ENCODE data around the gene SEMA3B.
A peak's percentile ranks its signal among the peaks of the same experiment; 100 is the strongest.

The SEMA3B gene

GRCh38 chr3:50250514-50250913, 18.4 kb upstream of the SEMA3B start:
- no peak for DNase-seq (ENCODE audit: insufficient read length)
- no peak for TF ChIP-seq POLR2A (IDR thresholded peaks at IDR 0.05; ENCODE audit: low read depth, low read length)
- no peak for TF ChIP-seq POLR2AphosphoS5 (IDR thresholded peaks at IDR 0.05; ENCODE audit: low read depth, low read length)
- no peak for TF ChIP-seq TAF1 (IDR thresholded peaks at IDR 0.05; ENCODE audit: borderline replicate concordance, low read depth, low read length)
- no peak for FAIRE-seq

GRCh38 chr3:50251220-50251619, 17.7 kb upstream of the SEMA3B start:
- TF ChIP-seq TAF1 (IDR thresholded peaks at IDR 0.05; ENCODE audit: borderline replicate concordance, low read depth, low read length) (no peak), POLR2AphosphoS5 (IDR thresholded peaks at IDR 0.05; ENCODE audit: low read depth, low read length) (no peak), POLR2A (IDR thresholded peaks at IDR 0.05; ENCODE audit: low read depth, low read length) (no peak)
- no peak for FAIRE-seq
- DNase-seq (ENCODE audit: insufficient read length), result no peak

GRCh38 chr3:50254577-50255250, 14.2 kb upstream of the SEMA3B start:
- DNase-seq (ENCODE audit: insufficient read length) (no peak), FAIRE-seq (no peak)
- TF ChIP-seq TAF1 (IDR thresholded peaks at IDR 0.05; ENCODE audit: borderline replicate concordance, low read depth, low read length), result no peak

- no peak for TF ChIP-seq TAF1 (IDR thresholded peaks at IDR 0.05; ENCODE audit: borderline replicate concordance, low read depth, low read length)
- TF ChIP-seq POLR2A (IDR thresholded peaks at IDR 0.05; ENCODE audit: low read depth, low read length), result no peak
- TF ChIP-seq POLR2AphosphoS5 (IDR thresholded peaks at IDR 0.05; ENCODE audit: low read depth, low read length), result no peak
- FAIRE-seq (no peak), DNase-seq (ENCODE audit: insufficient read length) (no peak)
Observed at GRCh38 chr3:50255251-50255615, 13.7 kb upstream of the SEMA3B start.

- FAIRE-seq, result no peak
- DNase-seq (ENCODE audit: insufficient read length), result no peak
- no peak for TF ChIP-seq TAF1 (IDR thresholded peaks at IDR 0.05; ENCODE audit: borderline replicate concordance, low read depth, low read length)
Observed at GRCh38 chr3:50256978-50257890, 11.7 kb upstream of the SEMA3B start.

GRCh38 chr3:50258029-50258680, 10.8 kb upstream of the SEMA3B start:
- no peak for TF ChIP-seq TAF1 (IDR thresholded peaks at IDR 0.05; ENCODE audit: borderline replicate concordance, low read depth, low read length)
- no peak for TF ChIP-seq POLR2AphosphoS5 (IDR thresholded peaks at IDR 0.05; ENCODE audit: low read depth, low read length)
- no peak for TF ChIP-seq POLR2A (IDR thresholded peaks at IDR 0.05; ENCODE audit: low read depth, low read length)
- FAIRE-seq, result no peak
- DNase-seq (ENCODE audit: insufficient read length), result no peak

GRCh38 chr3:50258979-50259378, 10.0 kb upstream of the SEMA3B start:
- no peak for FAIRE-seq
- no peak for TF ChIP-seq POLR2A (IDR thresholded peaks at IDR 0.05; ENCODE audit: low read depth, low read length)
- no peak for TF ChIP-seq TAF1 (IDR thresholded peaks at IDR 0.05; ENCODE audit: borderline replicate concordance, low read depth, low read length)
- TF ChIP-seq POLR2AphosphoS5 (IDR thresholded peaks at IDR 0.05; ENCODE audit: low read depth, low read length), result no peak
- no peak for DNase-seq (ENCODE audit: insufficient read length)

- TF ChIP-seq TAF1 (IDR thresholded peaks at IDR 0.05; ENCODE audit: borderline replicate concordance, low read depth, low read length) (no peak), POLR2A (IDR thresholded peaks at IDR 0.05; ENCODE audit: low read depth, low read length) (no peak), POLR2AphosphoS5 (IDR thresholded peaks at IDR 0.05; ENCODE audit: low read depth, low read length) (no peak)
- DNase-seq (ENCODE audit: insufficient read length) (no peak), FAIRE-seq (no peak)
Observed at GRCh38 chr3:50259432-50260026, 9.4 kb upstream of the SEMA3B start.

- peak; percentile 97 for FAIRE-seq
- TF ChIP-seq TAF1 (IDR thresholded peaks at IDR 0.05; ENCODE audit: borderline replicate concordance, low read depth, low read length) (no peak), POLR2A (IDR thresholded peaks at IDR 0.05; ENCODE audit: low read depth, low read length) (peak; percentile 71; the same call in 1 of the 2 replicates)
- DNase-seq (ENCODE audit: insufficient read length), result peak; percentile 100
Observed at GRCh38 chr3:50260027-50260941, 8.7 kb upstream of the SEMA3B start.

GRCh38 chr3:50260942-50261441, 8.0 kb upstream of the SEMA3B start:
- DNase-seq (ENCODE audit: insufficient read length) (no peak), FAIRE-seq (no peak)
- no peak for TF ChIP-seq TAF1 (IDR thresholded peaks at IDR 0.05; ENCODE audit: borderline replicate concordance, low read depth, low read length)
- TF ChIP-seq POLR2A (IDR thresholded peaks at IDR 0.05; ENCODE audit: low read depth, low read length), result no peak
- no peak for TF ChIP-seq POLR2AphosphoS5 (IDR thresholded peaks at IDR 0.05; ENCODE audit: low read depth, low read length)

Measured in GM12892 (cell line).